NCI-H446 (cell line): ENCODE data around the gene GAMT.

Experiments
- DNase-seq, 2 experiments: peaks; one replicate each; lab custom pipeline; 2025; lab: John Stamatoyannopoulos, UW

The GAMT gene

GRCh38 chr19:1400281-1401137, 833 bp downstream of the GAMT start:
- DNase-seq = no peak

- no peak for DNase-seq
These were observed 1.6 kb downstream of the GAMT start for GRCh38 chr19:1399745-1400144.

- DNase-seq = no peak
These were observed 2.3 kb downstream of the GAMT start for GRCh38 chr19:1399079-1399478.

GRCh38 chr19:1397838-1398237, 3.5 kb downstream of the GAMT start:
- no peak for DNase-seq

GRCh38 chr19:1396768-1397679, 4.3 kb downstream of the GAMT start:
- DNase-seq = no peak

- DNase-seq = no peak
These were observed 5.1 kb downstream of the GAMT start for GRCh38 chr19:1396019-1396767.

- DNase-seq = no peak
These were observed 5.9 kb downstream of the GAMT start for GRCh38 chr19:1395194-1396018.

- no peak for DNase-seq
These were observed 6.8 kb downstream of the GAMT start for GRCh38 chr19:1394252-1395193.

GRCh38 chr19:1393841-1394240, 7.5 kb downstream of the GAMT start:
- DNase-seq = no peak

- DNase-seq = no peak
These were observed 8.3 kb downstream of the GAMT start for GRCh38 chr19:1392939-1393530.

GRCh38 chr19:1392407-1392806, 8.9 kb downstream of the GAMT start:
- no peak for DNase-seq

GRCh38 chr19:1390890-1391423, 10.4 kb downstream of the GAMT start:
- DNase-seq = no peak

- DNase-seq = no peak
These were observed 12.1 kb downstream of the GAMT start for GRCh38 chr19:1389033-1389940.

GRCh38 chr19:1388637-1389026, 12.7 kb downstream of the GAMT start:
- no peak for DNase-seq

- DNase-seq = no peak
These were observed 13.4 kb downstream of the GAMT start for GRCh38 chr19:1387684-1388636.

- no peak for DNase-seq
These were observed 14.2 kb downstream of the GAMT start for GRCh38 chr19:1386945-1387683.

GRCh38 chr19:1385816-1386215, 15.5 kb downstream of the GAMT start:
- DNase-seq = no peak
